Astrocyte (in vitro differentiated cells and primary cell): Measurements from ENCODE around the gene TTC7B. TPM values are rescaled to one million over a fixed set of nuclear protein-coding genes. Genes with fewer than 3 reads are reported as not detected.
A peak's percentile ranks its signal among the peaks of the same experiment; 100 is the strongest.

Source experiments
- DNase-seq: peaks from one replicate; pipeline ENCODE4 v3.0.0-alpha.2; 2010; ENCODE audit warnings: low read depth
- FAIRE-seq: peaks from 2 replicates; lab custom pipeline; 2011; peaks lifted over from hg19 to GRCh38; lab: Jason Lieb, UNC
- H2AFZ ChIP-seq: 2 replicates; pipeline ENCODE4 v1.6.0; 2012; ENCODE audit warnings: low read depth, low read length, inconsistent platforms
- H3K27ac ChIP-seq: 2 replicates; pipeline ENCODE4 v1.5.1; 2011; ENCODE audit warnings: low read depth, low read length, inconsistent platforms
- H3K27me3 ChIP-seq: 2 replicates; pipeline ENCODE4 v1.6.0; 2011; ENCODE audit warnings: low read length, inconsistent platforms; ENCODE audit not compliant: insufficient read depth
- H3K36me3 ChIP-seq: 2 replicates; pipeline ENCODE4 v1.5.1; 2011; ENCODE audit warnings: low read length, inconsistent platforms; ENCODE audit not compliant: insufficient read depth
- H3K4me1 ChIP-seq: 2 replicates; pipeline ENCODE4 v1.5.1; 2011; ENCODE audit warnings: low read length, inconsistent platforms; ENCODE audit not compliant: insufficient read depth
- H3K4me2 ChIP-seq: 2 replicates; pipeline ENCODE4 v1.6.0; 2012; ENCODE audit warnings: low read length, inconsistent platforms
- H3K4me3 ChIP-seq: 2 replicates; pipeline ENCODE4 v1.5.1; 2011; ENCODE audit warnings: low read depth, mild to moderate bottlenecking, low read length, inconsistent platforms; ENCODE audit not compliant: insufficient read depth
- H3K79me2 ChIP-seq: 2 replicates; pipeline ENCODE4 v1.6.0; 2012; ENCODE audit warnings: mild to moderate bottlenecking, low read length, inconsistent platforms; ENCODE audit not compliant: insufficient read depth
- H3K9ac ChIP-seq: 2 replicates; pipeline ENCODE4 v1.6.0; 2012; ENCODE audit warnings: mild to moderate bottlenecking, low read length, inconsistent platforms
- H3K9me3 ChIP-seq: 2 replicates; pipeline ENCODE4 v1.5.1; 2012; ENCODE audit warnings: low read depth, mild to moderate bottlenecking, low read length, inconsistent platforms; ENCODE audit not compliant: insufficient read depth
- H4K20me1 ChIP-seq: 2 replicates; pipeline ENCODE4 v1.6.0; 2012; ENCODE audit warnings: low read length, inconsistent platforms; ENCODE audit not compliant: insufficient read depth
- H3K27ac Mint-ChIP-seq: one replicate; pipeline ENCODE4 v1.8.0; 2021; ENCODE audit warnings: mild to moderate bottlenecking, mixed read lengths; ENCODE audit not compliant: unreplicated experiment
- H3K27me3 Mint-ChIP-seq: one replicate; pipeline ENCODE4 v1.8.0; 2021; ENCODE audit warnings: low read depth, mixed read lengths; ENCODE audit not compliant: unreplicated experiment
- H3K36me3 Mint-ChIP-seq: one replicate; pipeline ENCODE4 v1.8.0; 2021; ENCODE audit warnings: low read depth, mixed read lengths; ENCODE audit not compliant: unreplicated experiment
- H3K4me1 Mint-ChIP-seq: one replicate; pipeline ENCODE4 v1.8.0; 2021; ENCODE audit warnings: low read depth, mixed read lengths; ENCODE audit not compliant: unreplicated experiment
- H3K4me3 Mint-ChIP-seq: one replicate; pipeline ENCODE4 v1.8.0; 2021; ENCODE audit warnings: mild to moderate bottlenecking, moderate library complexity, mixed read lengths; ENCODE audit not compliant: unreplicated experiment
- H3K9me3 Mint-ChIP-seq: one replicate; pipeline ENCODE4 v1.8.0; 2021; ENCODE audit warnings: mild to moderate bottlenecking, mixed read lengths; ENCODE audit not compliant: unreplicated experiment
- CTCF ChIP-seq: IDR thresholded peaks from 2 replicates; pipeline ENCODE4 v1.5.1; 2011; ENCODE audit warnings: low read depth, mild to moderate bottlenecking, inconsistent platforms, low read length, moderate library complexity; ENCODE audit not compliant: insufficient read depth
- EZH2 ChIP-seq: IDR thresholded peaks from 2 replicates; pipeline ENCODE4 v1.6.1; 2012; ENCODE audit warnings: mild to moderate bottlenecking, low read length, inconsistent platforms; ENCODE audit not compliant: insufficient read depth
- total RNA-seq: library from RNA; stranded (reverse); gene quantifications from 2 replicates; pipeline ENCODE4 v1.2.1, GENCODE V29; 2021

Gene TTC7B
- total RNA-seq, 1 donor from 2014 or later, result 42.1 TPM

DNA sequence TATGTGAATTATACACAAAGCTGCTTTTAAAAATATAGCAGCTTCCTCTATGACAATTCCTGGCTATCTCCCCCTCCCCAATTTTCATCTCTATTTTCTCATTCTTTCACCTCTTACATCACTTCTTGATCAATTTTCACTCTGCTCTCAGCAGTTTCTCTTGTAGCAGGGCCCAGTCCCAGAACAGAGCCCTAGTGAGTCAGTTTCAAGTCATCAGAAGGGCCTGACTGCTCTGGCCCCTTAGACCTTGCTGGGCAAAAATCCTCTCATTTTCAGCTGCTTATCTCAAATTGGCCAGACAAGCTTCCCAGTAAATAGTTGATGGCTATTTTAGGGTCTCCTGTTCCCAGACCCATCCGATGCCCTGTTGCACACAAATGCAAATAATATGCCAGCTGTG lies 101.4 kb downstream of the TTC7B start:
- H3K4me1 ChIP-seq, result peaks cover 7% of the 10 kb centered on the region
- Mint-ChIP-seq H3K27ac (peak overlapping the region; percentile 21), H3K9me3 (no peaks in the 10 kb centered on the region), H3K27me3 (no peaks in the 10 kb centered on the region), H3K4me1 (peaks cover 28% of the 10 kb centered on the region), H3K36me3 (peaks cover 6% of the 10 kb centered on the region), H3K4me3 (no peak overlapping the region)
- no peaks in the 10 kb centered on the region for H3K9me3 ChIP-seq
- no peak for TF ChIP-seq EZH2
- TF ChIP-seq CTCF, result no peak
- no peaks in the 10 kb centered on the region for H3K79me2 ChIP-seq
- H3K27me3 ChIP-seq, result no peaks in the 10 kb centered on the region
- no peak overlapping the region for H3K4me2 ChIP-seq
- no peak overlapping the region for H3K9ac ChIP-seq
- peaks cover 9% of the 10 kb centered on the region for H4K20me1 ChIP-seq
- DNase-seq (peak; percentile 25), FAIRE-seq (no peak)
- H3K4me3 ChIP-seq, result no peak overlapping the region
- no peak overlapping the region for H2AFZ ChIP-seq
- H3K36me3 ChIP-seq, result no peaks in the 10 kb centered on the region
- no peak overlapping the region for H3K27ac ChIP-seq

DNA sequence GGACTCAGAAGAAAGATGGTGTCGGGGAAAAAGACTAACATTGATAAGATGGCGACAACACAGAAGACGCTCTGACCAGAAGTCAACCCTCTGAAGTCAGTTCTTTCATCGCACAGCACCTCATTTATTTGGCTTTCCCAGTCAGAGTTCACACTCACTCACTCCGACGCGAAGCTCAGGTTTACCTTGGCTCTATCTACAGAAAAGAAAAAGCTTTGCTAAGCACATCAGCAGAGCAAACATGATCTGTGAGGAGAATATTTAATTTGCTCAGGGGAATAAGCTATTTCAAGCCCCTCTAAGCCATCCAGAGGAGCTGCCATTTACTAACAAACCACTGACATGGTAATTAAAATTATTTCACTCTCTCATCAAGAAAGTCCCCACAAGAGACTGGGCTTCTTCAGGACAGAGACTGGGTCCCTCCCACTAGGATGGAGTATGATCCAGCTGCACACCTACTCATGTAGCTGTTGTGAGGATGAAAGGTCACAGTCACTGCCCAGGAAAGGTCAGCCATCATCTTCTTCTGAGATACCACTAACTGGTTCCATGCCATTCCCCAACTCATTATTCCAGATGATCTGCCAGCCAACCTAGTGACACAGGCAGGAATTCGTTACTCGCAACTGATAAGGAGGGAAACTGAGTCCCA lies 111.4 kb downstream of the TTC7B start:
- H3K27me3 ChIP-seq, result no peaks in the 10 kb centered on the region
- H3K9ac ChIP-seq, result no peak overlapping the region
- no peak overlapping the region for H3K4me2 ChIP-seq
- H3K36me3 ChIP-seq, result no peaks in the 10 kb centered on the region
- no peaks in the 10 kb centered on the region for H4K20me1 ChIP-seq
- DNase-seq (no peak), FAIRE-seq (no peak)
- Mint-ChIP-seq H3K27me3 (no peaks in the 10 kb centered on the region), H3K9me3 (no peaks in the 10 kb centered on the region), H3K27ac (no peak overlapping the region), H3K4me1 (peaks cover 3% of the 10 kb centered on the region), H3K4me3 (no peak overlapping the region), H3K36me3 (peaks cover 15% of the 10 kb centered on the region)
- H3K4me1 ChIP-seq, result no peaks in the 10 kb centered on the region
- TF ChIP-seq EZH2 (no peak), CTCF (no peak)
- H3K9me3 ChIP-seq, result no peaks in the 10 kb centered on the region
- no peak overlapping the region for H3K27ac ChIP-seq
- H3K4me3 ChIP-seq, result no peak overlapping the region
- H2AFZ ChIP-seq, result no peak overlapping the region
- H3K79me2 ChIP-seq, result no peaks in the 10 kb centered on the region
